DOHH2 (cell line): ENCODE results near the gene SHE.

ENCODE experiments used
- H3F3A ChIP-seq: fragments of 200-600 bp; sonication (generic), shearing (Covaris generic); 2 replicates; pipeline ENCODE4 v1.6.0; 2016; ENCODE audit warnings: antibody characterized with exemption, mild to moderate bottlenecking; ENCODE audit not compliant: control insufficient read depth, insufficient read depth
- H3K27ac ChIP-seq: fragments of 200-600 bp; sonication (generic); 2 replicates; pipeline ENCODE4 v1.5.1; 2014; ENCODE audit warnings: low read depth, mild to moderate bottlenecking, low read length, moderate library complexity
- H3K27me3 ChIP-seq: fragments of 200-600 bp; sonication (generic); 2 replicates; pipeline ENCODE4 v1.6.1; 2014; ENCODE audit warnings: mild to moderate bottlenecking, low read length, mixed read lengths; ENCODE audit not compliant: control insufficient read depth
- H3K36me3 ChIP-seq: fragments of 200-600 bp; sonication (generic); 2 replicates; pipeline ENCODE4 v1.6.1; 2014; ENCODE audit warnings: mild to moderate bottlenecking, low read length, moderate library complexity, mixed read lengths; ENCODE audit not compliant: control insufficient read depth
- H3K4me1 ChIP-seq: fragments of 200-600 bp; sonication (generic); 2 replicates; pipeline ENCODE4 v1.6.1; 2014; ENCODE audit warnings: mild to moderate bottlenecking, low read length, mixed read lengths; ENCODE audit not compliant: control insufficient read depth
- H3K4me2 ChIP-seq: fragments of 200-600 bp; sonication (generic); 2 replicates; pipeline ENCODE4 v1.6.0; 2014; ENCODE audit warnings: mild to moderate bottlenecking, low read length, moderate library complexity
- H3K4me3 ChIP-seq: fragments of 200-600 bp; sonication (generic); 2 replicates; pipeline ENCODE4 v1.5.1; 2014; ENCODE audit warnings: mild to moderate bottlenecking, low read length, mixed read lengths
- H3K79me2 ChIP-seq: fragments of 200-600 bp; sonication (generic); 2 replicates; pipeline ENCODE4 v1.6.1; 2014; ENCODE audit warnings: mild to moderate bottlenecking, low read length, mixed read lengths; ENCODE audit not compliant: control insufficient read depth
- H3K9me2 ChIP-seq: fragments of 200-600 bp; sonication (generic); replicated peaks from 2 replicates; pipeline ENCODE4 v1.6.1; 2014; ENCODE audit warnings: mild to moderate bottlenecking, low read length, mixed read lengths; ENCODE audit not compliant: control insufficient read depth
- H3K9me3 ChIP-seq: fragments of 200-600 bp; sonication (generic); 2 replicates; pipeline ENCODE4 v1.6.1; 2014; ENCODE audit warnings: antibody characterized with exemption, low read length, mixed read lengths; ENCODE audit not compliant: control insufficient read depth, insufficient read depth
- H4K20me1 ChIP-seq: fragments of 200-600 bp; sonication (generic); 2 replicates; pipeline ENCODE4 v1.6.0; 2014; ENCODE audit warnings: low read depth, mild to moderate bottlenecking, antibody characterized with exemption, low read length, moderate library complexity; ENCODE audit not compliant: control insufficient read depth, insufficient read depth
- CTCF ChIP-seq: fragments of 200-600 bp; sonication (generic); IDR thresholded peaks from one replicate; pipeline ENCODE4 v1.5.1; 2014; ENCODE audit warnings: antibody characterized with exemption, mild to moderate bottlenecking, low read depth, low read length; ENCODE audit not compliant: poor library complexity, severe bottlenecking
- EZH2phosphoT487 ChIP-seq: fragments of 200-600 bp; sonication (generic); IDR thresholded peaks from 2 replicates; pipeline ENCODE4 v1.6.1; 2017; ENCODE audit warnings: borderline replicate concordance, mild to moderate bottlenecking, antibody characterized with exemption, low read length, moderate library complexity, mixed read lengths

The SHE gene

GRCh38 chr1:154502066-154502743, at the start of gene SHE, which contains the start of gene TDRD10:
TSS of gene SHE (minus strand) at chr1:154502412. CDS start at chr1:154502026, 386 bp downstream.
TSS of gene TDRD10 (plus strand) at chr1:154502219. CDS start at chr1:154506904, 4,685 bp downstream.
- H3K4me3 ChIP-seq = no peak within 1 kb of the TSS
- H3K9me3 ChIP-seq = no peaks in the 10 kb centered on the region
- no peak within 1 kb of the TSS for H3K27ac ChIP-seq
- H3K4me2 ChIP-seq = no peak within 1 kb of the TSS
- TF ChIP-seq CTCF (no peak), EZH2phosphoT487 (no peak)
- peaks cover 11% of the 10 kb centered on the region for H3K4me1 ChIP-seq
- H3K36me3 ChIP-seq = no peaks in the 10 kb centered on the region
- H4K20me1 ChIP-seq = no peaks in the 10 kb centered on the region
- H3K9me2 ChIP-seq = no peaks in the 10 kb centered on the region
- H3K79me2 ChIP-seq = no peaks in the 10 kb centered on the region
- peaks cover 33% of the 10 kb centered on the region for H3K27me3 ChIP-seq
- peaks cover 6% of the 10 kb centered on the region; the same call in 1 of the 2 replicates for H3F3A ChIP-seq

DNA sequence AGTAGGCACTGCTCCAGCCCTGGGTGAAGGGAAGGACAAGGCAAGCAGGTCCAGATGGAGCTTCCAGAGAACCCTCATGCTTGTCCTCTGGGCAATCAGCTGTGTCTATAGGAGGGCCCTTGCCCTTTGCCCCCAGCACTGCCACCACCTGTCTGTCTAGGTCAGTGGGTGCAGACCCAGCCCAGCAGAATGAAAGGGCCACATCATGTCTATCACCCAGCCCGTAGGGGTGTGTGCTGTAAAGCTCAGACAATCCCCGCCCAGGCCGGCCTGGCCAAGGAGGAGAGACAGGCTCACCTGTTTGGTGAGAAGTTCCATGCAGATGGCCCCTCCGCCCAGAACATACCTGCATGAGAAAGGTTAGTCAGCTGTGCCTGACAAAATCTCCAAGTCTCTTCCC, 49.3 kb upstream of the SHE start:
- Histone ChIP-seq H3K36me3 (peaks cover 86% of the 10 kb centered on the region), H3K27me3 (no peaks in the 10 kb centered on the region), H3K9me2 (no peaks in the 10 kb centered on the region), H3K4me2 (no peak overlapping the region), H3F3A (peaks cover 17% of the 10 kb centered on the region; the same call in 1 of the 2 replicates), H3K4me3 (no peak overlapping the region), H3K27ac (no peak overlapping the region), H3K79me2 (peaks cover 15% of the 10 kb centered on the region), H3K9me3 (no peaks in the 10 kb centered on the region), H4K20me1 (peaks cover 11% of the 10 kb centered on the region; the same call in 1 of the 2 replicates), H3K4me1 (peaks cover 5% of the 10 kb centered on the region)
- TF ChIP-seq CTCF (no peak), EZH2phosphoT487 (no peak)

DNA sequence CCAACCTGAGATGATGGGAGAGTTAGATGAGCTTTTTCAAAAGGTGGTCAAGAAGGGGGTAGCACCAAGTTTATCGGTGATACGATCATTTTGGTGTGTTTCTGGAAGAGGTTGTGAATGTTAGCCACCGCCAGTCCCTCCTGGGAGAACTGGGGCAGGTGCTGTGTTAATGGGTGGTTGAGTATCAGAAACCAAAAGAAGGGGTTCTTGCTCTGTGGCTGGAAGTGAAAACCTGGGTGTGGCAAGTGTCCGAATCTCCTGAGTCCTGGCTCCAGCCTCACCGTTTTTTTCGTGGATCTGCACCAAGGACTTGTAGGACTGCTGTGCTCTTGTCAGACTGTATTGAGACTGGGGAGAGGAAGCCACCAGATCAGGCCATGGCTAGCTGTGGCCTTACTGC, 48.4 kb upstream of the SHE start:
- H3K27ac ChIP-seq = no peak overlapping the region
- H4K20me1 ChIP-seq = peaks cover 7% of the 10 kb centered on the region; the same call in 1 of the 2 replicates
- H3K9me2 ChIP-seq = no peaks in the 10 kb centered on the region
- no peak overlapping the region for H3K4me2 ChIP-seq
- H3F3A ChIP-seq = peaks cover 17% of the 10 kb centered on the region; the same call in 1 of the 2 replicates
- H3K4me1 ChIP-seq = no peaks in the 10 kb centered on the region
- H3K79me2 ChIP-seq = peaks cover 7% of the 10 kb centered on the region
- no peaks in the 10 kb centered on the region for H3K9me3 ChIP-seq
- no peak for TF ChIP-seq EZH2phosphoT487
- TF ChIP-seq CTCF = no peak
- H3K36me3 ChIP-seq = peaks cover 78% of the 10 kb centered on the region
- H3K4me3 ChIP-seq = no peak overlapping the region
- no peaks in the 10 kb centered on the region for H3K27me3 ChIP-seq
